Measurements from ENCODE around the gene ACTR3C. TPM values are rescaled to one million over a fixed set of nuclear protein-coding genes. Genes with fewer than 3 reads are reported as not detected.

ACTR3C gene
- total and polyA plus RNA-seq, 2 donors (not counting 1 experiment from before 2014, with no cell fraction given) = 0.09 to 0.50 TPM

- H3K4me1 ChIP-seq (ENCODE audit: control insufficient read depth, extremely low read depth, insufficient read depth, low read length) = no peaks in the 10 kb centered on the region
- H3K9me3 ChIP-seq (ENCODE audit: control insufficient read depth, insufficient read depth, low read depth, low read length) = no peaks in the 10 kb centered on the region
- no peak overlapping the region for H2AFZ ChIP-seq (ENCODE audit: low read length)
- H3K79me2 ChIP-seq (ENCODE audit: control insufficient read depth, insufficient read depth, low read length) = no peaks in the 10 kb centered on the region
- no peaks in the 10 kb centered on the region for H3K36me3 ChIP-seq (ENCODE audit: control insufficient read depth, insufficient read depth, low read length)
- H4K20me1 ChIP-seq (ENCODE audit: control insufficient read depth, extremely low read depth, insufficient read depth, low read length) = no peaks in the 10 kb centered on the region
- no peaks in the 10 kb centered on the region for H3K27me3 ChIP-seq (ENCODE audit: control insufficient read depth, insufficient read depth, low read length)
- TF ChIP-seq EZH2 (IDR thresholded peaks at IDR 0.05; ENCODE audit: low read length, missing control alignments) = no peak
- no peak for TF ChIP-seq CTCF (conservative IDR thresholded peaks at IDR 0.05 in 1 of 2, IDR thresholded peaks at IDR 0.05 in 1 of 2; ENCODE audit: low read depth in 1 of 2, low read length in 2 of 2)
- H3K27ac ChIP-seq (ENCODE audit: insufficient read depth, low read length) = no peak overlapping the region
- DNase-seq (ENCODE audit: low read depth in 2 of 2) = no peak
- no peak overlapping the region for H3K4me3 ChIP-seq (replicated peaks in 1 of 4; ENCODE audit: control extremely low read depth in 1 of 4, insufficient read depth in 1 of 4, low read depth in 3 of 4, low read length in 4 of 4)
- H3K9ac ChIP-seq (ENCODE audit: insufficient read depth, low read length) = no peak overlapping the region
- no peak overlapping the region for H3K4me2 ChIP-seq (ENCODE audit: extremely low read depth, insufficient read depth, low read length)
Measured at GRCh38 chr7:150360363-150361058, 37.2 kb upstream of the ACTR3C start.

DNA sequence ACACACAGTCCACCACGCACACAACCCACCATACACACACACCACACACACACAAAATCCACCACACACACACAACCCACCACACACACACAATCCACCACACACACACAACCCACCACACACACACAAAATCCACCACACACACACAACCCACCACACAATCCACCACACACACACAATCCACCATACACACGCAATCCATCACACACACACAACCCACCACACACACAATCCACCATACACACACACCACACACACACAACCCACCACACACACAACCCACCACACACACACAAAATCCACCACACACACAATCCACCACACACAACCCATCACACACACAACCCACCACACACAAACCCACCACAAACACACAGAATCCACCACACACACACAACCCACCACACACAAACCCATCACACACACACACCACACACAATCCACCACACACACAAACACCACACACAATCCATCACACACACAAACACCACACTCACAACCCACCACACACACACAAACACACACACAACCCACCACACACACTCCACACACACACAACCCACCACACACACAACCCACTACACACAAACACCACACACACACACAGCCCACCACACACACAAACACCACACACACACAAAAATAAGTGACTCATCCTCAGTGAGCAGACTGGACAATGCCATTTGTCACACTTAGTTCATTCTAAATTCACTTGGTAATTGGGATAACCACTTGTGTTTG is 36.4 kb upstream of the ACTR3C start:
- H2AFZ ChIP-seq (ENCODE audit: low read length) = no peak overlapping the region
- no peaks in the 10 kb centered on the region for H3K4me1 ChIP-seq (ENCODE audit: control insufficient read depth, extremely low read depth, insufficient read depth, low read length)
- no peaks in the 10 kb centered on the region for H3K27me3 ChIP-seq (ENCODE audit: control insufficient read depth, insufficient read depth, low read length)

More for the DNA sequence above, 36.4 kb upstream of the ACTR3C start:
- H3K27ac ChIP-seq (ENCODE audit: insufficient read depth, low read length) = no peak overlapping the region
- no peak overlapping the region for H3K4me2 ChIP-seq (ENCODE audit: extremely low read depth, insufficient read depth, low read length)
- H3K9me3 ChIP-seq (ENCODE audit: control insufficient read depth, insufficient read depth, low read depth, low read length) = no peaks in the 10 kb centered on the region
- TF ChIP-seq EZH2 (IDR thresholded peaks at IDR 0.05; ENCODE audit: low read length, missing control alignments) (no peak), CTCF (conservative IDR thresholded peaks at IDR 0.05 in 1 of 2, IDR thresholded peaks at IDR 0.05 in 1 of 2; ENCODE audit: low read depth in 1 of 2, low read length in 2 of 2) (no peak)
- no peaks in the 10 kb centered on the region for H3K79me2 ChIP-seq (ENCODE audit: control insufficient read depth, insufficient read depth, low read length)
- H3K36me3 ChIP-seq (ENCODE audit: control insufficient read depth, insufficient read depth, low read length) = no peaks in the 10 kb centered on the region
- no peak overlapping the region for H3K9ac ChIP-seq (ENCODE audit: insufficient read depth, low read length)
- no peak for DNase-seq (ENCODE audit: low read depth in 2 of 2)
- no peak overlapping the region for H3K4me3 ChIP-seq (replicated peaks in 1 of 4; ENCODE audit: control extremely low read depth in 1 of 4, insufficient read depth in 1 of 4, low read depth in 3 of 4, low read length in 4 of 4)
- H4K20me1 ChIP-seq (ENCODE audit: control insufficient read depth, extremely low read depth, insufficient read depth, low read length) = no peaks in the 10 kb centered on the region

Measured in fibroblast of lung (primary cell).